Dendritic cell treated with granulocyte-macrophage colony-stimulating factor and Interleukin-4, amounts not matched to agents 40 ng/mL and 50 ng/mL, for 4 days (primary cell): ENCODE results near the gene PTPN13.
"Not testable (repeated sequence)": the region's sequence is repeated elsewhere in the genome, so short reads cannot be mapped to it uniquely, and the experiment has no call there.

Experiments
- H3K27ac Mint-ChIP-seq: one replicate; pipeline ENCODE4 v1.8.0; 2022; ENCODE audit warnings: mild to moderate bottlenecking, mixed read lengths
- H3K27me3 Mint-ChIP-seq: one replicate; pipeline ENCODE4 v1.8.0; 2022; ENCODE audit warnings: mild to moderate bottlenecking, mixed read lengths
- H3K36me3 Mint-ChIP-seq: one replicate; pipeline ENCODE4 v1.8.0; 2022; ENCODE audit warnings: low read depth, mixed read lengths
- H3K4me1 Mint-ChIP-seq: one replicate; pipeline ENCODE4 v1.8.0; 2022; ENCODE audit warnings: low read depth, mixed read lengths
- H3K4me3 Mint-ChIP-seq: one replicate; pipeline ENCODE4 v1.8.0; 2022; ENCODE audit warnings: mild to moderate bottlenecking, moderate library complexity, mixed read lengths
- H3K9me3 Mint-ChIP-seq: one replicate; pipeline ENCODE4 v1.8.0; 2022; ENCODE audit warnings: mixed read lengths
- intact Hi-C: fragments of 100-400 bp; cut with micrococcal nuclease; formaldehyde crosslinking; loops from one replicate; pipeline ENCODE4 v1.15.0; 2022

Gene PTPN13

GRCh38 chr4:86679441-86679840, 85.3 kb downstream of the PTPN13 start:
- Mint-ChIP-seq H3K27ac (no peak overlapping the region), H3K4me1 (no peaks in the 10 kb centered on the region), H3K4me3 (no peak overlapping the region), H3K27me3 (no peaks in the 10 kb centered on the region), H3K36me3 (no peaks in the 10 kb centered on the region), H3K9me3 (no peaks in the 10 kb centered on the region)
- intact Hi-C loops: no loop called here

- no peak overlapping the region for H3K27ac Mint-ChIP-seq
- no peak overlapping the region for H3K4me3 Mint-ChIP-seq
- no peaks in the 10 kb centered on the region for H3K4me1 Mint-ChIP-seq
- no peaks in the 10 kb centered on the region for H3K9me3 Mint-ChIP-seq
- H3K36me3 Mint-ChIP-seq: no peaks in the 10 kb centered on the region
- H3K27me3 Mint-ChIP-seq: no peaks in the 10 kb centered on the region
- intact Hi-C loops: no loop called here
Measured at GRCh38 chr4:86683167-86683566, 89.1 kb downstream of the PTPN13 start.

- no peaks in the 10 kb centered on the region for H3K4me1 Mint-ChIP-seq
- H3K36me3 Mint-ChIP-seq: no peaks in the 10 kb centered on the region
- H3K27ac Mint-ChIP-seq: no peak overlapping the region
- no peak overlapping the region for H3K4me3 Mint-ChIP-seq
- H3K27me3 Mint-ChIP-seq: no peaks in the 10 kb centered on the region
- intact Hi-C loops: no loop called here
- H3K9me3 Mint-ChIP-seq: no peaks in the 10 kb centered on the region
Measured at GRCh38 chr4:86683983-86684382, 89.9 kb downstream of the PTPN13 start.

GRCh38 chr4:86685401-86685800, 91.3 kb downstream of the PTPN13 start:
- Mint-ChIP-seq H3K27me3 (no peaks in the 10 kb centered on the region), H3K4me1 (no peaks in the 10 kb centered on the region), H3K4me3 (no peak overlapping the region), H3K27ac (no peak overlapping the region), H3K36me3 (no peaks in the 10 kb centered on the region), H3K9me3 (no peaks in the 10 kb centered on the region)
- intact Hi-C loops: no loop called here

GRCh38 chr4:86686741-86687140, 92.6 kb downstream of the PTPN13 start:
- H3K36me3 Mint-ChIP-seq: no peaks in the 10 kb centered on the region
- H3K27ac Mint-ChIP-seq: no peak overlapping the region
- intact Hi-C loops: no loop called here
- H3K4me1 Mint-ChIP-seq: no peaks in the 10 kb centered on the region
- no peak overlapping the region for H3K4me3 Mint-ChIP-seq
- H3K9me3 Mint-ChIP-seq: no peaks in the 10 kb centered on the region
- H3K27me3 Mint-ChIP-seq: no peaks in the 10 kb centered on the region

GRCh38 chr4:86688026-86688425, 93.9 kb downstream of the PTPN13 start:
- H3K9me3 Mint-ChIP-seq: no peaks in the 10 kb centered on the region
- no peaks in the 10 kb centered on the region for H3K4me1 Mint-ChIP-seq
- H3K36me3 Mint-ChIP-seq: no peaks in the 10 kb centered on the region
- H3K4me3 Mint-ChIP-seq: no peak overlapping the region
- no peak overlapping the region for H3K27ac Mint-ChIP-seq
- no peaks in the 10 kb centered on the region for H3K27me3 Mint-ChIP-seq
- intact Hi-C loops: no loop called here

GRCh38 chr4:86704601-86705000, 110.5 kb downstream of the PTPN13 start:
- no peaks in the 10 kb centered on the region for H3K36me3 Mint-ChIP-seq
- H3K27me3 Mint-ChIP-seq: no peaks in the 10 kb centered on the region
- H3K9me3 Mint-ChIP-seq: no peaks in the 10 kb centered on the region
- intact Hi-C loops: no loop called here
- H3K4me3 Mint-ChIP-seq: no peak overlapping the region
- no peak overlapping the region for H3K27ac Mint-ChIP-seq
- H3K4me1 Mint-ChIP-seq: no peaks in the 10 kb centered on the region

GRCh38 chr4:86706923-86707597, 112.9 kb downstream of the PTPN13 start:
- Mint-ChIP-seq H3K4me1 (no peaks in the 10 kb centered on the region), H3K4me3 (no peak overlapping the region), H3K27ac (no peak overlapping the region), H3K9me3 (no peaks in the 10 kb centered on the region), H3K36me3 (no peaks in the 10 kb centered on the region), H3K27me3 (no peaks in the 10 kb centered on the region)
- intact Hi-C loops: no loop called here

- no peaks in the 10 kb centered on the region for H3K4me1 Mint-ChIP-seq
- intact Hi-C loops: no loop called here
- H3K4me3 Mint-ChIP-seq: no peak overlapping the region
- H3K36me3 Mint-ChIP-seq: no peaks in the 10 kb centered on the region
- H3K27me3 Mint-ChIP-seq: no peaks in the 10 kb centered on the region
- H3K9me3 Mint-ChIP-seq: no peaks in the 10 kb centered on the region
- no peak overlapping the region for H3K27ac Mint-ChIP-seq
Measured at GRCh38 chr4:86717651-86718050, 123.5 kb downstream of the PTPN13 start.

GRCh38 chr4:86718152-86718551, 124.0 kb downstream of the PTPN13 start:
- H3K27ac Mint-ChIP-seq: no peak overlapping the region
- intact Hi-C loops: no loop called here
- H3K4me3 Mint-ChIP-seq: no peak overlapping the region
- H3K27me3 Mint-ChIP-seq: no peaks in the 10 kb centered on the region
- no peaks in the 10 kb centered on the region for H3K4me1 Mint-ChIP-seq
- H3K9me3 Mint-ChIP-seq: no peaks in the 10 kb centered on the region
- H3K36me3 Mint-ChIP-seq: no peaks in the 10 kb centered on the region

- intact Hi-C loops, H3K4me1 Mint-ChIP-seq, H3K4me3 Mint-ChIP-seq, H3K27ac Mint-ChIP-seq, H3K27me3 Mint-ChIP-seq, H3K9me3 Mint-ChIP-seq, H3K36me3 Mint-ChIP-seq: not testable (repeated sequence)
Measured at GRCh38 chr4:86719149-86719548, 125.0 kb downstream of the PTPN13 start.

- intact Hi-C loops: no loop called here
- H3K4me3 Mint-ChIP-seq: no peak overlapping the region
- H3K9me3 Mint-ChIP-seq: no peaks in the 10 kb centered on the region
- H3K36me3 Mint-ChIP-seq: no peaks in the 10 kb centered on the region
- no peak overlapping the region for H3K27ac Mint-ChIP-seq
- no peaks in the 10 kb centered on the region for H3K4me1 Mint-ChIP-seq
- no peaks in the 10 kb centered on the region for H3K27me3 Mint-ChIP-seq
Measured at GRCh38 chr4:86720508-86721068, 126.5 kb downstream of the PTPN13 start.

- Mint-ChIP-seq H3K4me3 (no peak overlapping the region), H3K9me3 (no peaks in the 10 kb centered on the region), H3K36me3 (no peaks in the 10 kb centered on the region), H3K27me3 (no peaks in the 10 kb centered on the region), H3K4me1 (no peaks in the 10 kb centered on the region), H3K27ac (no peak overlapping the region)
- intact Hi-C loops: no loop called here
Measured at GRCh38 chr4:86721412-86721811, 127.3 kb downstream of the PTPN13 start.

GRCh38 chr4:86730310-86730709, 136.2 kb downstream of the PTPN13 start:
- H3K9me3 Mint-ChIP-seq: peaks cover 20% of the 10 kb centered on the region
- H3K27me3 Mint-ChIP-seq: no peaks in the 10 kb centered on the region
- intact Hi-C loops: no loop called here
- H3K36me3 Mint-ChIP-seq: no peaks in the 10 kb centered on the region
- no peak overlapping the region for H3K4me3 Mint-ChIP-seq
- no peak overlapping the region for H3K27ac Mint-ChIP-seq
- no peaks in the 10 kb centered on the region for H3K4me1 Mint-ChIP-seq

- intact Hi-C loops: no loop called here
- Mint-ChIP-seq H3K27ac (no peak overlapping the region), H3K36me3 (no peaks in the 10 kb centered on the region), H3K9me3 (peaks cover 21% of the 10 kb centered on the region), H3K4me3 (no peak overlapping the region), H3K4me1 (no peaks in the 10 kb centered on the region), H3K27me3 (no peaks in the 10 kb centered on the region)
Measured at GRCh38 chr4:86737244-86737643, 143.1 kb downstream of the PTPN13 start.
